HCT116 (cell line): ENCODE measurements around the gene GSG1L. TPM values are rescaled to one million over a fixed set of nuclear protein-coding genes. Genes with fewer than 3 reads are reported as not detected.

Source experiments
- ATAC-seq: fragments of 200-7000 bp; cut with Tn5 transposase; 2 replicates; pipeline ENCODE4 v1.9.1; 2020; ENCODE audit warnings: mild to moderate bottlenecking, moderate library complexity
- BruUV-seq: library from RNA; stranded (reverse); fragments of 400-500 nt; replicated peaks from 2 replicates; lab custom pipeline; 2021; lab: Mats Ljungman, UMichigan
- CTCF ChIA-PET: fragments of 300-600 bp; sonication (Branson Sonifier 250); formaldehyde crosslinking; loops from one replicate; lab custom pipeline; 2021; ENCODE audit warnings: antibody characterized with exemption; lab: Charles Lee
- POLR2A ChIA-PET: fragments of 300-600, 350-600 bp; sonication (Branson Sonifier 250); formaldehyde crosslinking; loops from one replicate; lab custom pipeline; 2021; ENCODE audit warnings: antibody characterized with exemption; lab: Charles Lee
- RAD21 ChIA-PET, 2 experiments: fragments of 300-600 bp; sonication (Branson Sonifier 250); formaldehyde crosslinking; loops; one replicate each; lab custom pipeline; 2023; ENCODE audit warnings: low total read pairs in 2 of 2; ENCODE audit not compliant: uncharacterized antibody in 2 of 2, unreplicated experiment in 2 of 2, low non-redundant PET in 1 of 2; lab: Charles Lee
- DNase-seq: peaks from one replicate; pipeline ENCODE4 v3.0.0-alpha.2; 2010; ENCODE audit warnings: low read depth, low spot score
- H2AFZ ChIP-seq: fragments of 200-600 bp; shearing (Covaris generic), sonication (generic); 2 replicates; pipeline ENCODE4 v1.6.1; 2017; ENCODE audit warnings: low read depth, mixed run types, mixed read lengths, antibody characterized with exemption, low read length; ENCODE audit not compliant: poor library complexity, severe bottlenecking
- H3K27ac ChIP-seq: 2 replicates; pipeline ENCODE4 v1.5.1; 2012; ENCODE audit warnings: low read depth, low read length
- H3K27me3 ChIP-seq: fragments of 200-600 bp; sonication (generic); 2 replicates; pipeline ENCODE4 v1.6.1; 2016; ENCODE audit warnings: mixed run types, low read length, mixed read lengths; ENCODE audit not compliant: insufficient read depth
- H3K36me3 ChIP-seq, 2 experiments: fragments of 200-500 bp in 1 of 2; fragments of 200-600 bp in 1 of 2; sonication (Bioruptor generic) in 1 of 2; sonication (generic) in 1 of 2; 2 replicates each; pipeline versions ENCODE4 v1.5.1 to v1.6.1; 2014 to 2016; ENCODE audit warnings: low read length in 2 of 2, inconsistent platforms in 1 of 2, mixed read lengths in 1 of 2, mixed run types in 1 of 2; ENCODE audit not compliant: insufficient read depth in 2 of 2, control insufficient read depth in 1 of 2
- H3K4me1 ChIP-seq, 2 experiments: fragments of 200-600 bp in 1 of 2; sonication (generic) in 1 of 2; 2 replicates each; pipeline versions ENCODE4 v1.5.1 to v1.6.1; 2012 to 2017; ENCODE audit warnings: low read length in 2 of 2, inconsistent platforms in 1 of 2, mild to moderate bottlenecking in 1 of 2, mixed read lengths in 1 of 2, mixed run types in 1 of 2, moderate library complexity in 1 of 2; ENCODE audit not compliant: insufficient read depth in 2 of 2, control insufficient read depth in 1 of 2
- H3K4me2 ChIP-seq: fragments of 200-600 bp; sonication (generic); 2 replicates; pipeline ENCODE4 v1.6.1; 2017; ENCODE audit warnings: mixed run types, low read length, mixed read lengths
- H3K4me3 ChIP-seq, 2 experiments: fragments of 200-600 bp in 1 of 2; sonication (generic) in 1 of 2; replicated peaks in 1 of 2; 2 replicates each; pipeline ENCODE4 v1.5.1; 2011 to 2016; ENCODE audit warnings: low read length in 2 of 2, control low read depth in 1 of 2, low read depth in 1 of 2, mild to moderate bottlenecking in 1 of 2, mixed read lengths in 1 of 2, mixed run types in 1 of 2
- H3K79me2 ChIP-seq: fragments of 200-600 bp; sonication (generic); 2 replicates; pipeline ENCODE4 v1.6.1; 2017; ENCODE audit warnings: mild to moderate bottlenecking, mixed run types, low read length, moderate library complexity, mixed read lengths; ENCODE audit not compliant: insufficient read depth
- H3K9ac ChIP-seq: fragments of 200-600 bp; sonication (generic); 2 replicates; pipeline ENCODE4 v1.6.1; 2016; ENCODE audit warnings: low read length, mixed read lengths
- H3K9me2 ChIP-seq: fragments of 200-600 bp; sonication (generic), shearing (Covaris generic); 2 replicates; pipeline ENCODE4 v1.6.1; 2017; ENCODE audit warnings: mixed run types, mild to moderate bottlenecking, moderate library complexity; ENCODE audit not compliant: insufficient read depth
- H3K9me3 ChIP-seq, 2 experiments: fragments of 200-500 bp in 1 of 2; fragments of 200-600 bp in 1 of 2; sonication (Bioruptor generic) in 1 of 2; sonication (generic) in 1 of 2; 2 replicates each; pipeline ENCODE4 v1.6.1; 2014 to 2017; ENCODE audit warnings: low read length in 2 of 2, mixed read lengths in 2 of 2, inconsistent platforms in 1 of 2, low read depth in 1 of 2, mild to moderate bottlenecking in 1 of 2, mixed run types in 1 of 2, moderate library complexity in 1 of 2; ENCODE audit not compliant: control insufficient read depth in 1 of 2, insufficient read depth in 1 of 2
- H4K20me1 ChIP-seq: fragments of 200-600 bp; sonication (generic), shearing (Covaris generic); 2 replicates; pipeline ENCODE4 v1.6.1; 2017; ENCODE audit warnings: mixed run types, mild to moderate bottlenecking, moderate library complexity; ENCODE audit not compliant: insufficient read depth
- CEBPB ChIP-seq: IDR thresholded peaks from 2 replicates; pipeline ENCODE4 v1.6.1; 2012; ENCODE audit warnings: low read depth
- POLR2A ChIP-seq: IDR thresholded peaks from 2 replicates; pipeline ENCODE4 v1.7.0; 2011; ENCODE audit warnings: borderline replicate concordance; ENCODE audit not compliant: insufficient read depth, insufficient read length; ENCODE audit errors: extremely low read depth
- SP1 ChIP-seq: IDR thresholded peaks from 2 replicates; pipeline ENCODE4 v1.6.1; 2012; ENCODE audit warnings: low read depth
- intact Hi-C: fragments of 100-400 bp; cut with micrococcal nuclease; formaldehyde crosslinking; loops from 2 replicates; pipeline ENCODE4 v1.10.0; 2022
- total RNA-seq: library from RNA; stranded (reverse); gene quantifications from one replicate; pipeline ENCODE4 v1.2.1, GENCODE V29; 2021; ENCODE audit not compliant: unreplicated experiment
- TF ChIP-seq, protein P1 (sequence below): IDR thresholded peaks from 2 replicates; pipeline ENCODE4 v1.6.1; 2011; ENCODE audit warnings: mild to moderate bottlenecking, low read length, moderate library complexity; ENCODE audit not compliant: insufficient replicate concordance; ENCODE audit errors: extremely low read depth
- TF ChIP-seq, protein P2 (sequence below): IDR thresholded peaks from 2 replicates; pipeline ENCODE4 v1.6.1; 2012
- TF ChIP-seq, protein P3 (sequence below), 3 experiments: fragments of 200-600 bp in 1 of 3; sonication (generic) in 1 of 3; IDR thresholded peaks in 2 of 3; conservative IDR thresholded peaks in 1 of 3; 2 replicates each; pipeline ENCODE4 v1.5.1; 2012 to 2017; ENCODE audit warnings: low read depth in 2 of 3, low read length in 2 of 3, antibody characterized with exemption in 1 of 3, borderline replicate concordance in 1 of 3, control low read depth in 1 of 3, mild to moderate bottlenecking in 1 of 3, mixed read lengths in 1 of 3, mixed run types in 1 of 3, moderate library complexity in 1 of 3; ENCODE audit not compliant: insufficient read depth in 1 of 3

GSG1L gene
- total RNA-seq, 1 experiment from 2014 or later: not detected

DNA sequence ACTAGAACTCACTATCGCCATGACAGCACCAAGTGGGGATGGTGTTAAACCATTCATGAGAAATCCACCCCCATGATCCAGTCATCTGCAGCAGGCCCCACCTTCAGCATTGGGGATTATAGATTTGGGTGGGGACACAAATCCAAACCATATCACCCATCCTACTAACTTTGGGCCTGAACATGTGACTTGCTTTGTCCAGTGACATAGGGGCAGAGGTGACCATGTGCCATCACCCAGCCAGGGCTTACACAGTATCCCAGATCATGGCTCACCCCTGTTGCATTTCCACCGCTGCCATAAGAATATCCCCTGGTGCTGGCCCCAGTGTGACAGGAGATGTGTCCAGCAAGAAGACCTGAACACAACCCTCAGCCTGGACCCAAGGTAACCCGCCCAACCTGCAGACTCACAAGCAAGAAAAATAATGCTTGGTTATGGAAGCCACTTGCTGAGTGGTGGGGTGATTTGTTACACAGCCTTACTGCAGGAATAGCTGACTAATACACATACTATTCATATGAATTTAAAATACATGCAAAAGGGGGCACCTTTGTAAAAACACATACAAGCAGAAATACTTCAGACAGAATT is 130.9 kb downstream of the GSG1L start:
- Histone ChIP-seq H3K9ac (no peak overlapping the region), H3K4me3 (no peak overlapping the region), H3K4me2 (no peak overlapping the region), H3K27me3 (peaks cover 17% of the 10 kb centered on the region), H3K4me1 (no peaks in the 10 kb centered on the region), H3K27ac (no peak overlapping the region), H3K36me3 (no peaks in the 10 kb centered on the region), H4K20me1 (no peaks in the 10 kb centered on the region), H3K9me2 (no peaks in the 10 kb centered on the region), H3K9me3 (peaks cover 4 to 6% of the 10 kb centered on the region in 2 experiments; a peak in 2 of 4 replicates), H2AFZ (no peak overlapping the region), H3K79me2 (no peaks in the 10 kb centered on the region)
- DNase-seq: no peak
- TF ChIP-seq, protein P1, sequence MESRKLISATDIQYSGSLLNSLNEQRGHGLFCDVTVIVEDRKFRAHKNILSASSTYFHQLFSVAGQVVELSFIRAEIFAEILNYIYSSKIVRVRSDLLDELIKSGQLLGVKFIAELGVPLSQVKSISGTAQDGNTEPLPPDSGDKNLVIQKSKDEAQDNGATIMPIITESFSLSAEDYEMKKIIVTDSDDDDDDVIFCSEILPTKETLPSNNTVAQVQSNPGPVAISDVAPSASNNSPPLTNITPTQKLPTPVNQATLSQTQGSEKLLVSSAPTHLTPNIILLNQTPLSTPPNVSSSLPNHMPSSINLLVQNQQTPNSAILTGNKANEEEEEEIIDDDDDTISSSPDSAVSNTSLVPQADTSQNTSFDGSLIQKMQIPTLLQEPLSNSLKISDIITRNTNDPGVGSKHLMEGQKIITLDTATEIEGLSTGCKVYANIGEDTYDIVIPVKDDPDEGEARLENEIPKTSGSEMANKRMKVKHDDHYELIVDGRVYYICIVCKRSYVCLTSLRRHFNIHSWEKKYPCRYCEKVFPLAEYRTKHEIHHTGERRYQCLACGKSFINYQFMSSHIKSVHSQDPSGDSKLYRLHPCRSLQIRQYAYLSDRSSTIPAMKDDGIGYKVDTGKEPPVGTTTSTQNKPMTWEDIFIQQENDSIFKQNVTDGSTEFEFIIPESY: no peak
- TF ChIP-seq, protein P2, sequence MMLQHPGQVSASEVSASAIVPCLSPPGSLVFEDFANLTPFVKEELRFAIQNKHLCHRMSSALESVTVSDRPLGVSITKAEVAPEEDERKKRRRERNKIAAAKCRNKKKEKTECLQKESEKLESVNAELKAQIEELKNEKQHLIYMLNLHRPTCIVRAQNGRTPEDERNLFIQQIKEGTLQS: no peak
- TF ChIP-seq, protein P3, sequence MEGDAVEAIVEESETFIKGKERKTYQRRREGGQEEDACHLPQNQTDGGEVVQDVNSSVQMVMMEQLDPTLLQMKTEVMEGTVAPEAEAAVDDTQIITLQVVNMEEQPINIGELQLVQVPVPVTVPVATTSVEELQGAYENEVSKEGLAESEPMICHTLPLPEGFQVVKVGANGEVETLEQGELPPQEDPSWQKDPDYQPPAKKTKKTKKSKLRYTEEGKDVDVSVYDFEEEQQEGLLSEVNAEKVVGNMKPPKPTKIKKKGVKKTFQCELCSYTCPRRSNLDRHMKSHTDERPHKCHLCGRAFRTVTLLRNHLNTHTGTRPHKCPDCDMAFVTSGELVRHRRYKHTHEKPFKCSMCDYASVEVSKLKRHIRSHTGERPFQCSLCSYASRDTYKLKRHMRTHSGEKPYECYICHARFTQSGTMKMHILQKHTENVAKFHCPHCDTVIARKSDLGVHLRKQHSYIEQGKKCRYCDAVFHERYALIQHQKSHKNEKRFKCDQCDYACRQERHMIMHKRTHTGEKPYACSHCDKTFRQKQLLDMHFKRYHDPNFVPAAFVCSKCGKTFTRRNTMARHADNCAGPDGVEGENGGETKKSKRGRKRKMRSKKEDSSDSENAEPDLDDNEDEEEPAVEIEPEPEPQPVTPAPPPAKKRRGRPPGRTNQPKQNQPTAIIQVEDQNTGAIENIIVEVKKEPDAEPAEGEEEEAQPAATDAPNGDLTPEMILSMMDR (IDR thresholded peaks at IDR 0.05 in 2 of 3, conservative IDR thresholded peaks at IDR 0.05 in 1 of 3; ENCODE audit: borderline replicate concordance in 1 of 3, insufficient read depth in 1 of 3, low read depth in 2 of 3, low read length in 2 of 3): no peak
- no peak for TF ChIP-seq SP1
- TF ChIP-seq CEBPB: no peak
- TF ChIP-seq POLR2A: no peak
- no TSS peak for BruUV-seq
- ATAC-seq: no peak
- ChIA-PET RAD21 (no interaction called here), POLR2A (no interaction called here), CTCF (interaction anchor here (1.1 kb wide), 1 partner anchor 8 kb away, joined by 3 read pairs; no protein-coding TSS in a partner anchor)
- intact Hi-C loops: no loop called here
